ENCODE results near the gene LCN12.

GRCh38 chr9:136983167-136983566, 31.1 kb downstream of the LCN12 start:
- TF ChIP-seq CTCF (IDR thresholded peaks at IDR 0.05; ENCODE audit: insufficient read depth, low read depth, low read length) (no peak), EZH2 (IDR thresholded peaks at IDR 0.05; ENCODE audit: insufficient read depth, low read length) (no peak)

Measured in astrocyte (in vitro differentiated cells and primary cell).